ENCODE results near the gene ANKHD1. TPM values are rescaled to one million over a fixed set of nuclear protein-coding genes. Genes with fewer than 3 reads are reported as not detected.
A peak's percentile ranks its signal among the peaks of the same experiment; 100 is the strongest.

ANKHD1 gene
- total RNA-seq, 1 donor from 2014 or later = 129 TPM

DNA sequence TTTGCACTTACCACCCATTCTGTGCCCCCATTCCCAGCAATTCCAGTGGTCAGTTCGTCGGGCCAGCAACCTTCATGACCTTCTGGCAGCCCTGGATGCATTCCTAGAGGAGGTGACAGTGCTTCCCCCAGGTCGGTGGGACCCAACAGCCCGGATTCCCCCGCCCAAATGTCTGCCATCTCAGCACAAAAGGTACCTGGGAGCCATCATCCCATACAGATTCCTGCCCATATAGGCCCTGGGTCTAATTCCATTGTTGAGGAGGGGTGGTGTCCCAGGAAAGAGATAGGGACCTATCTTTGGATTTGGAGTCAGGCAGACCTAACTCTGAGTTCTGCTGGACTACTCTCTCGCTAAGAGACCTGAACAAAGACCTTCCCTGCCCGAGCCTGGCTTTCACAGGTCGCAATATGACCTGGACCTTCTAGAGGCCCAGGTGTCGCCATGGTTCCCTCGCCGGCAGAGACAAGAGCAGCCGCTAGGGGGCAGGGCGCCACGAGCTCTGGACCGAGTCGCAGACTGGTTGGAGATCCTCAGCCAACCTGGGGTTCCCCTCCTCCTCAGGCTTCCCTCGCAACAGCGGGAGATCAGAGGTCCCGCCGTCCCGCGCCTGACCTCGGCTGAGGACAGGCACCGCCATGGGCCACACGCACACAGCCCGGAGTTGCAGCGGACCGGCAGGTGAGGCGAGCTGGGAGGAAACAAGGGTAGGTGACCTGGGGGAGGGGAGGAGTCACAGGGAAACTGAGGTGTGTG lies 38.6 kb upstream of the ANKHD1 start:
- Mint-ChIP-seq H3K36me3 (no peaks in the 10 kb centered on the region), H3K9me3 (no peaks in the 10 kb centered on the region), H3K4me3 (peak overlapping the region; percentile 85), H3K27me3 (peaks cover 7% of the 10 kb centered on the region), H3K4me1 (ENCODE audit: unreplicated experiment) (peaks cover 5% of the 10 kb centered on the region), H3K27ac (no peak overlapping the region)
- TF ChIP-seq, protein P1, sequence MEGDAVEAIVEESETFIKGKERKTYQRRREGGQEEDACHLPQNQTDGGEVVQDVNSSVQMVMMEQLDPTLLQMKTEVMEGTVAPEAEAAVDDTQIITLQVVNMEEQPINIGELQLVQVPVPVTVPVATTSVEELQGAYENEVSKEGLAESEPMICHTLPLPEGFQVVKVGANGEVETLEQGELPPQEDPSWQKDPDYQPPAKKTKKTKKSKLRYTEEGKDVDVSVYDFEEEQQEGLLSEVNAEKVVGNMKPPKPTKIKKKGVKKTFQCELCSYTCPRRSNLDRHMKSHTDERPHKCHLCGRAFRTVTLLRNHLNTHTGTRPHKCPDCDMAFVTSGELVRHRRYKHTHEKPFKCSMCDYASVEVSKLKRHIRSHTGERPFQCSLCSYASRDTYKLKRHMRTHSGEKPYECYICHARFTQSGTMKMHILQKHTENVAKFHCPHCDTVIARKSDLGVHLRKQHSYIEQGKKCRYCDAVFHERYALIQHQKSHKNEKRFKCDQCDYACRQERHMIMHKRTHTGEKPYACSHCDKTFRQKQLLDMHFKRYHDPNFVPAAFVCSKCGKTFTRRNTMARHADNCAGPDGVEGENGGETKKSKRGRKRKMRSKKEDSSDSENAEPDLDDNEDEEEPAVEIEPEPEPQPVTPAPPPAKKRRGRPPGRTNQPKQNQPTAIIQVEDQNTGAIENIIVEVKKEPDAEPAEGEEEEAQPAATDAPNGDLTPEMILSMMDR (conservative IDR thresholded peaks at IDR 0.05) = peak; percentile 97
- DNase-seq (ENCODE audit: extremely low spot score, unreplicated experiment) = peak; percentile 86

DNA sequence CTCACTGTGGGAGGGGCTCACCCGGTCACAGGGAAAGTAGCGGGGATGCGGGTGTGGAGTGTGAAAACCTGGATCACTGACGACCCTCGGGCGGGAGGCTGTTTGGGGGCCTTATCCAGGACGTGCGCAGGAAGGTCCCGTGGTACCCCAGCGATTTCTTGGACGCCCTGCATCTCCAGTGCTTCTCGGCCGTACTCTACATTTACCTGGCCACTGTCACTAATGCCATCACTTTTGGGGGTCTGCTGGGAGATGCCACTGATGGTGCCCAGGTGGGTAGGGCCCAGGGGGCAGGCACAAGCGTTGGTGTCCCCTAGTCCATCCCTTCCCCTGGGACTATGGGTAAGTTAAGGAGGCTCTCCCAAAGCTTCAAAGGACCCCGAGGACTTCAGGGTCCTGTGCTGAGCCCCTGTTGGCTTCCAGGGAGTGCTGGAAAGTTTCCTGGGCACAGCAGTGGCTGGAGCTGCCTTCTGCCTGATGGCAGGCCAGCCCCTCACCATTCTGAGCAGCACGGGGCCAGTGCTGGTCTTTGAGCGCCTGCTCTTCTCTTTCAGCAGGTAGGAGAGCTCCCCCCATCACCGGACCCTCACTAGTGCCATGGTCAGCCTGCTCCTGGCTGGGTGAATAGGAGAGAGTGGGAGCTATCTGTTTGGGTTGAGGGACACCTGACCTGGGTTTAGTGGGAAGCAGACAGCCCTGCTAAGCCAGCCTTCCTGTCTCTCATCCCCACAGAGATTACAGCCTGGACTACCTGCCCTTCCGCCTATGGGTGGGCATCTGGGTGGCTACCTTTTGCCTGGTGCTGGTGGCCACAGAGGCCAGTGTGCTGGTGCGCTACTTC lies 37.8 kb upstream of the ANKHD1 start:
- no peaks in the 10 kb centered on the region for H3K9me3 Mint-ChIP-seq
- no peak for DNase-seq (ENCODE audit: extremely low spot score, unreplicated experiment)
- H3K27ac Mint-ChIP-seq = no peak overlapping the region
- H3K4me1 Mint-ChIP-seq (ENCODE audit: unreplicated experiment) = peaks cover under 1% of the 10 kb centered on the region
- H3K27me3 Mint-ChIP-seq = peaks cover 3% of the 10 kb centered on the region
- peak overlapping the region; percentile 85 for H3K4me3 Mint-ChIP-seq
- TF ChIP-seq, protein P1 (conservative IDR thresholded peaks at IDR 0.05) = no peak
- no peaks in the 10 kb centered on the region for H3K36me3 Mint-ChIP-seq

DNA sequence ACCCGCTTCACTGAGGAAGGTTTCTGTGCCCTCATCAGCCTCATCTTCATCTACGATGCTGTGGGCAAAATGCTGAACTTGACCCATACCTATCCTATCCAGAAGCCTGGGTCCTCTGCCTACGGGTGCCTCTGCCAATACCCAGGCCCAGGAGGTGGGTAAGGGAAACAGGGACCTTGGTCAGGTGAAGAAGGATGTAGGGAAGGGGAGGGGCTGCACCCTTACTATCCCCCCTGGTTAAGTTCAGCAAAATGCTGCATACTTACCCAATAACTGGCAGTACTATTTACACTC lies 37.2 kb upstream of the ANKHD1 start:
- Mint-ChIP-seq H3K27ac (no peak overlapping the region), H3K9me3 (no peaks in the 10 kb centered on the region), H3K27me3 (peaks cover 3% of the 10 kb centered on the region), H3K4me1 (ENCODE audit: unreplicated experiment) (no peaks in the 10 kb centered on the region), H3K36me3 (no peaks in the 10 kb centered on the region), H3K4me3 (no peak overlapping the region)
- no peak for DNase-seq (ENCODE audit: extremely low spot score, unreplicated experiment)
- TF ChIP-seq, protein P1 (conservative IDR thresholded peaks at IDR 0.05) = no peak

DNA sequence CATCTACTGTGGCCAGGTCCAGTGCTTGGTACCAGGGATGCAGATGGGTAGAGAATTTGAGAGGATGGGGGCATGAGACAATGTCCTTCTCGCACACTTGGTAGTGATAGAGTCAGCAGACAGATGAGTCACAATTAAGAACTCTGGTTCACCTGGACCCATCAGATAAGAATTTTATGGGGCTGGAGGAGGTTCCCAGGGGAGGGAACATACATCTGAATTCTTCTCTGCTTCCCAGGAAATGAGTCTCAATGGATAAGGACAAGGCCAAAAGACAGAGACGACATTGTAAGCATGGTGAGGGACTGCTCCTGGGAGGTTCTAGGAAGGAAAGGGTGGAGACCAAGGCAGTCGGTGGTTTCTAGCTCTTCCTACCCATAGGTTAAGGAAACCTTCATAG lies 36.4 kb upstream of the ANKHD1 start:
- no peaks in the 10 kb centered on the region for H3K4me1 Mint-ChIP-seq (ENCODE audit: unreplicated experiment)
- TF ChIP-seq, protein P1 (conservative IDR thresholded peaks at IDR 0.05) = no peak
- no peaks in the 10 kb centered on the region for H3K36me3 Mint-ChIP-seq
- DNase-seq (ENCODE audit: extremely low spot score, unreplicated experiment) = no peak
- no peak overlapping the region for H3K4me3 Mint-ChIP-seq
- H3K9me3 Mint-ChIP-seq = no peaks in the 10 kb centered on the region
- H3K27me3 Mint-ChIP-seq = peaks cover 3% of the 10 kb centered on the region
- no peak overlapping the region for H3K27ac Mint-ChIP-seq

DNA sequence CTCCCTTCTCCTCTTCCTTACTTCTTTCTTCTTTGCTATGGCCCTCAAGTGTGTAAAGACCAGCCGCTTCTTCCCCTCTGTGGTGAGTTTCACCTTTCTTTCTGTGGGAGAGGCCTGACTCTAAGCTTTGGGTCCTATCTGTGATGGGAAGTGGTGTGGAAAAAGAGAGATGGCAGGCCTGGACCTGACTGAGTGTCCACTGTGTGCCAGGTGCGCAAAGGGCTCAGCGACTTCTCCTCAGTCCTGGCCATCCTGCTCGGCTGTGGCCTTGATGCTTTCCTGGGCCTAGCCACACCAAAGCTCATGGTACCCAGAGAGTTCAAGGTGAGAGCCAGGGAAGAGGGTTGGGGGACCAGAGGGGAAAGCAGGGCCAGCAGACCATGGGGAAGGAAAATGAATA lies 35.7 kb upstream of the ANKHD1 start:
- Mint-ChIP-seq H3K9me3 (no peaks in the 10 kb centered on the region), H3K4me1 (ENCODE audit: unreplicated experiment) (no peaks in the 10 kb centered on the region), H3K36me3 (no peaks in the 10 kb centered on the region), H3K27me3 (peaks cover 3% of the 10 kb centered on the region), H3K27ac (no peak overlapping the region), H3K4me3 (no peak overlapping the region)
- no peak for DNase-seq (ENCODE audit: extremely low spot score, unreplicated experiment)
- TF ChIP-seq, protein P1 (conservative IDR thresholded peaks at IDR 0.05) = no peak

All from type B pancreatic cell (in vitro differentiated cells).